ENCODE results near the gene SDR42E2. TPM values are rescaled to one million over a fixed set of nuclear protein-coding genes. Genes with fewer than 3 reads are reported as not detected.
"Not testable (repeated sequence)": the region's sequence is repeated elsewhere in the genome, so short reads cannot be mapped to it uniquely, and the experiment has no call there.

Gene SDR42E2
- total RNA-seq, 1 experiment from 2014 or later, result not detected

GRCh38 chr16:22147853-22148252 is 14.5 kb upstream of the SDR42E2 start:
- DNase-seq (ENCODE audit: low spot score), result no peak
- Histone ChIP-seq H3K36me3 (ENCODE audit: insufficient read depth, low read length, poor library complexity, severe bottlenecking) (no peaks in the 10 kb centered on the region), H3K27me3 (replicated peaks; ENCODE audit: insufficient read depth, low read depth, low read length, poor library complexity) (no peaks in the 10 kb centered on the region), H3K9me3 (ENCODE audit: low read depth, low read length, poor library complexity, severe bottlenecking) (no peaks in the 10 kb centered on the region), H3K4me1 (ENCODE audit: insufficient read depth, low read length, poor library complexity, severe bottlenecking) (no peaks in the 10 kb centered on the region), H3K27ac (ENCODE audit: low read depth, low read length, poor library complexity, severe bottlenecking) (no peak overlapping the region), H3K4me3 (ENCODE audit: low read depth, low read length, poor library complexity, severe bottlenecking) (no peak overlapping the region)
- BruUV-seq (replicated peaks), result no TSS peak
- TF ChIP-seq EZH2 (IDR thresholded peaks at IDR 0.05; ENCODE audit: borderline replicate concordance, low read depth, low read length, poor library complexity, severe bottlenecking) (no peak), CTCF (conservative IDR thresholded peaks at IDR 0.05; ENCODE audit: low read depth, low read length) (no peak)
- POLR2A ChIA-PET (ENCODE audit: low non-redundant PET), result no interaction called here
- intact Hi-C loops (cut with micrococcal nuclease; ENCODE audit: unreplicated experiment), result no loop called here
- CTCF ChIA-PET, result no interaction called here

DNA sequence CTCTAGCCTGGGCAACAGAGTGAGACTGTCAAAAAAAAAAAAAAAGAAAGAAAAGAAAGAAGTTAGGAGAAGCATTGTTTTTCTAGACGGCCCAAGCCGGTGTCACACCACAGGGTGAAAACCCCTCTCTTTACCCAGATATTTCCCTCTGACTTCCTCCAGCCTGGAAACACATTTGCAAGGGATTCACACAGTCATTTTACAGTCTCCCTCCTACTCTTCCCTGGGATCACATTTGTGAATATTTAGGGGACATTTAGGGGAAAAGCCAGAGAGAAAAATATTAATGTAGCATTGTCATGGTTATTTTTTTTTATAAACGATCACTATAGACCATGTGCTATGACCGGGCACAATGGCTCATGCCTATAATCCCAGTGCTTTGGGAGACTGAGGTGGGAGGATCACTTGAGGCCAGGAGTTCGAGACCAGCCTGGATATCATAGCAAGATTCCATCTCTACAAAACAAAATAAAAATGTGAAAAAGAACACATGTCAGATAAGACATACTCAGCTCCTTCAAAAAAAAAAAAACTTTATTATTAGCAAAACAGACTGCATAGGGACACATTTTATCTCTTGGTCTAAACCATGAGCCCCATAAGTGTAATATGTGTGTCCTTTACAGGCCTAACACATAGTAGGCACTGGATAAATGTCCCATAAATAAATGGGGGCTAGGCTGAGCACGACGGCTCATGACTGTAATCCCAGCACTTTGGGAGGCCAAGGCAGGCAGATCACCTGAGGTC is 10.9 kb upstream of the SDR42E2 start:
- no peaks in the 10 kb centered on the region for H3K9me3 ChIP-seq (ENCODE audit: low read depth, low read length, poor library complexity, severe bottlenecking)
- POLR2A ChIA-PET (ENCODE audit: low non-redundant PET), result no interaction called here
- no peaks in the 10 kb centered on the region for H3K4me1 ChIP-seq (ENCODE audit: insufficient read depth, low read length, poor library complexity, severe bottlenecking)
- no TSS peak for BruUV-seq (replicated peaks)
- CTCF ChIA-PET, result no interaction called here
- intact Hi-C loops (cut with micrococcal nuclease; ENCODE audit: unreplicated experiment), result no loop called here
- no peak overlapping the region for H3K27ac ChIP-seq (ENCODE audit: low read depth, low read length, poor library complexity, severe bottlenecking)
- DNase-seq (ENCODE audit: low spot score), result no peak
- H3K4me3 ChIP-seq (ENCODE audit: low read depth, low read length, poor library complexity, severe bottlenecking), result no peak overlapping the region
- H3K36me3 ChIP-seq (ENCODE audit: insufficient read depth, low read length, poor library complexity, severe bottlenecking), result no peaks in the 10 kb centered on the region
- TF ChIP-seq CTCF (conservative IDR thresholded peaks at IDR 0.05; ENCODE audit: low read depth, low read length), result no peak
- no peak for TF ChIP-seq EZH2 (IDR thresholded peaks at IDR 0.05; ENCODE audit: borderline replicate concordance, low read depth, low read length, poor library complexity, severe bottlenecking)
- no peaks in the 10 kb centered on the region for H3K27me3 ChIP-seq (replicated peaks; ENCODE audit: insufficient read depth, low read depth, low read length, poor library complexity)

DNA sequence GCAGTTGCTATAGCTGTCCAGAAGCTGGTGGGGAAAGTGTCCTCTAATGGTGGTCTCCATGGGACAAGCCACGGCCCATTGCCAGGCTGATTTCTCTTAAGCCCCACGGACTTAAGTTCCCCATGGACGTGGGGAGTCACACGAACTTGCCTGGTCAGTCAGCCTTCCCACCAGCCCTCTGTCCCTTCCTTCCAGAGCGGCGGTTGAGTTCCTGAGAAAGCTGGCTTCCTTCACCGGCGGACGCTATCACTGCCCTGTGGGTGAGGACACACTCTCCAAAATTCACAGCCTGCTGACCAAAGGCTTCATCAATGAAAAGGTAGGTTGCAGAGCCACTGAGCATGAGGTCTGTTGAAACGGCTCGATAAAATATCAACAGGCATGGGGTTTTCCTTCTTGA is 10.0 kb upstream of the SDR42E2 start:
- no TSS peak for BruUV-seq (replicated peaks)
- Histone ChIP-seq H3K36me3 (ENCODE audit: insufficient read depth, low read length, poor library complexity, severe bottlenecking) (no peaks in the 10 kb centered on the region), H3K27ac (ENCODE audit: low read depth, low read length, poor library complexity, severe bottlenecking) (no peak overlapping the region), H3K27me3 (replicated peaks; ENCODE audit: insufficient read depth, low read depth, low read length, poor library complexity) (no peaks in the 10 kb centered on the region), H3K4me3 (ENCODE audit: low read depth, low read length, poor library complexity, severe bottlenecking) (no peak overlapping the region), H3K9me3 (ENCODE audit: low read depth, low read length, poor library complexity, severe bottlenecking) (no peaks in the 10 kb centered on the region), H3K4me1 (ENCODE audit: insufficient read depth, low read length, poor library complexity, severe bottlenecking) (no peaks in the 10 kb centered on the region)
- POLR2A ChIA-PET (ENCODE audit: low non-redundant PET), result no interaction called here
- intact Hi-C loops (cut with micrococcal nuclease; ENCODE audit: unreplicated experiment), result no loop called here
- TF ChIP-seq CTCF (conservative IDR thresholded peaks at IDR 0.05; ENCODE audit: low read depth, low read length) (no peak), EZH2 (IDR thresholded peaks at IDR 0.05; ENCODE audit: borderline replicate concordance, low read depth, low read length, poor library complexity, severe bottlenecking) (no peak)
- DNase-seq (ENCODE audit: low spot score), result no peak
- CTCF ChIA-PET, result no interaction called here

DNA sequence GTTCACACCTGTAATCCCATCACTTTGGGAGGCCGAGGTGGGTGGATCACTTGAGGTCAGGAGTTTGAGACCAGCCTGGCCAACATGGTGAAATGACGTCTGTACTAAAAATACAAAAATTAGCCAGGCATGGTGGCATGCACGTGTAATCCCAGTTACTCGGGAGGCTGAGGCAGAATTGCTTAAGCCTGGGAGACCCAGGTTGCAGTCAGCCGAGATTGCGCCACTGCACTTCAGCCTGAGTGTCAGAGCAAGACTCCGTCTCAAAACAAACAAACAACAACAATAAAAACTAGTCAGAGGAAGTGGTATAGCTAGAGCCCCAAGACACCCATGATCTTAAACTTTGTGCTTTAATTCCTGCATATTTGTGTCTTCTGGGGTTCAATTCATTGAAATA is 9.2 kb upstream of the SDR42E2 start:
- H3K27me3 ChIP-seq (replicated peaks; ENCODE audit: insufficient read depth, low read depth, low read length, poor library complexity); H3K27ac ChIP-seq (ENCODE audit: low read depth, low read length, poor library complexity, severe bottlenecking); H3K4me1 ChIP-seq (ENCODE audit: insufficient read depth, low read length, poor library complexity, severe bottlenecking); intact Hi-C loops (cut with micrococcal nuclease; ENCODE audit: unreplicated experiment); DNase-seq (ENCODE audit: low spot score); POLR2A ChIA-PET (ENCODE audit: low non-redundant PET); BruUV-seq (replicated peaks); H3K9me3 ChIP-seq (ENCODE audit: low read depth, low read length, poor library complexity, severe bottlenecking); CTCF ChIA-PET; H3K4me3 ChIP-seq (ENCODE audit: low read depth, low read length, poor library complexity, severe bottlenecking); H3K36me3 ChIP-seq (ENCODE audit: insufficient read depth, low read length, poor library complexity, severe bottlenecking): not testable (repeated sequence)
